ENCODE data around the gene PSMB9. TPM values are rescaled to one million over a fixed set of nuclear protein-coding genes. Genes with fewer than 3 reads are reported as not detected.
A peak's percentile ranks its signal among the peaks of the same experiment; 100 is the strongest.

Gene PSMB9
- total and polyA plus RNA-seq, 2 of the 4 experiments (the other 2 are of a cell fraction): 9.0 to 12.8 TPM

DNA sequence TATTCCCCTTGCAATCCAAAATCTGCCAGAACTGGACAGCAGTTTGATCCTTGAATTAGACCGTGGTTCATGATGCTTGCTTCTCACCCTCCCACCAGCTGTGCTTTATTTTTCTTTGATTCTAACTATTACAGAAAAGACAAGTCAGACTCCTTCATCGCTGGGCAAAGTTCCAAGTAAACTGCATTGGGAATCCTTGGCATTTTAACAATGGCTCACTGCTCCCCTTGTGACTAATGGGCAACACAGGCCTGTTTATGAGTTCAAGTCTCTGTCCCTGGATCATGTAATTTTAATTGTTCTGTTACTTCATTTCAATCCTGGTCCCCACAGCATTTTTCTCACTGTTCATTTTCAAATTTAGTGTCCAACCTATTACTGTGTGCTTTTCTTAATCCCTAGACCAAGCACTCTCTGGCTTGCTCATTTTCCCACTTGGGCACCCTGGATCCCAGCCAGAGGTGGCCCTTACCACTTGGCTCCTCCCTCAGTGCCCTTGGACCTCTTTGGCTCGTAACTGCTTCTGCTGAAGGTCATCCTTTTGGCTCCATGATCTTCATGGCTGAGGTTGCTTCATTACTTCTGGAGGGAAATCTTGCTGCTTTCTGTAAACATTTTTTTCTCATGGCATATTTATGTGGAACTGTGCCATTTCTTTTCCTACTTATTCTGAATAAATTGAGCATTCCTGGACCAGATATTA lies 32.8 kb downstream of the PSMB9 start:
- H2BK20ac ChIP-seq (ENCODE audit: low read depth, low read length): peak overlapping the region; percentile 53; the same call in 1 of the 2 replicates
- H3K9me1 ChIP-seq (ENCODE audit: insufficient read depth, low read length): no peaks in the 10 kb centered on the region
- dilution Hi-C loops (cut with HindIII; ENCODE audit: low sequenced_read_pairs, unreplicated experiment) (no loop called here), in situ Hi-C loops (cut with MboI; ENCODE audit: low sequenced_read_pairs) (no loop called here), intact Hi-C loops (cut with micrococcal nuclease) (loop anchor here (5.0 kb wide), 2 partner anchors 195 to 360 kb away; no protein-coding TSS in a partner anchor)
- WGBS, 2 experiments (ENCODE audit: extremely low coverage in 2 of 2, insufficient read length in 1 of 2): no CpG with 5 or more reads among the region's 3 CpGs
- H2BK5ac ChIP-seq (ENCODE audit: low read depth, low read length, poor library complexity, severe bottlenecking): peak overlapping the region; percentile 43
- H2BK15ac ChIP-seq (ENCODE audit: low read depth, low read length): peak overlapping the region; percentile 47; the same call in 1 of the 3 replicates
- peaks cover 15% of the 10 kb centered on the region for H3K4me1 ChIP-seq (ENCODE audit: control insufficient read depth, insufficient read depth, low read length)
- CTCF ChIA-PET: interaction anchor here (1.0 to 2.2 kb wide), 8 partner anchors 27 to 128 kb away, joined by 3 to 19 read pairs (median 6); partner anchors contain the start of genes HLA-DMA and TAP2
- H2BK120ac ChIP-seq (ENCODE audit: low read depth, low read length): peak overlapping the region; percentile 63
- peak; percentile 89 for DNase-seq
- H3K79me1 ChIP-seq (ENCODE audit: low read depth in 1 of 2, low read length in 2 of 2): no peaks in the 10 kb centered on the region
- H2AFZ ChIP-seq (replicated peaks; ENCODE audit: low read length, poor library complexity): peak overlapping the region; percentile 65
- no peak overlapping the region for H3K4me3 ChIP-seq (ENCODE audit: insufficient read depth, low read depth, low read length)
- 0 out of 2 replicates have a peak overlapping the region, but pooled peaks have one; percentile 37 for H4K5ac ChIP-seq (ENCODE audit: low read depth, low read length)
- H3K56ac ChIP-seq (ENCODE audit: extremely low read depth, insufficient read depth, low read length): peak overlapping the region; percentile 32; the same call in 1 of the 2 replicates
- peak overlapping the region; percentile 78 for H4K91ac ChIP-seq (ENCODE audit: insufficient read depth, low read depth, low read length)
- BruUV-seq (replicated peaks): no TSS peak
- peak overlapping the region; percentile 57; the same call in 1 of the 2 replicates for H3K14ac ChIP-seq (replicated peaks; ENCODE audit: low read depth, low read length)
- peak overlapping the region; percentile 54 for H3K4ac ChIP-seq (ENCODE audit: low read depth, low read length)
- H3K27ac ChIP-seq (ENCODE audit: insufficient read depth, low read length): peak overlapping the region; percentile 71
- H2AK9ac ChIP-seq (replicated peaks; ENCODE audit: low read depth, low read length, poor library complexity): no peak overlapping the region
- H4K20me1 ChIP-seq (ENCODE audit: insufficient read depth, low read length): no peaks in the 10 kb centered on the region
- peak overlapping the region; percentile 51 for H3K4me2 ChIP-seq (ENCODE audit: low read depth, low read length)
- H3K9ac ChIP-seq (ENCODE audit: low read depth, low read length): peak overlapping the region; percentile 19; the same call in 1 of the 2 replicates
- peak overlapping the region; percentile 40; the same call in 1 of the 2 replicates for H2AK5ac ChIP-seq (ENCODE audit: low read depth, low read length)
- no peaks in the 10 kb centered on the region for H3K36me3 ChIP-seq (ENCODE audit: control insufficient read depth, insufficient read depth, low read length)
- peak overlapping the region; percentile 80 for H3K23ac ChIP-seq (ENCODE audit: low read depth, low read length)
- peak overlapping the region; percentile 72 for H3K18ac ChIP-seq (ENCODE audit: low read depth, low read length)
- POLR2A ChIA-PET (ENCODE audit: unreplicated experiment): no interaction called here
- ATAC-seq (ENCODE audit: low read depth): peak; percentile 43
- peak overlapping the region in 1 of 2 experiments; percentile 25; a peak in 1 of 4 replicates for H4K8ac ChIP-seq (ENCODE audit: low read depth in 2 of 2, low read length in 2 of 2)
- TF ChIP-seq CEBPB (IDR thresholded peaks at IDR 0.05; ENCODE audit: low read depth, low read length) (no peak), RAD21 (IDR thresholded peaks at IDR 0.05; ENCODE audit: low read length) (no peak), SMC3 (IDR thresholded peaks at IDR 0.05; ENCODE audit: low read depth, low read length) (no peak; the same call in 1 of the 2 replicates), CHD1 (IDR thresholded peaks at IDR 0.05; ENCODE audit: low read depth, low read length) (no peak), MAFK (IDR thresholded peaks at IDR 0.05; ENCODE audit: low read depth, low read length) (no peak), POLR2A (IDR thresholded peaks at IDR 0.05; ENCODE audit: low read depth, low read length) (no peak), MXI1 (IDR thresholded peaks at IDR 0.05; ENCODE audit: borderline replicate concordance, low read depth, low read length) (no peak), BHLHE40 (IDR thresholded peaks at IDR 0.05; ENCODE audit: low read depth, low read length) (no peak)
- TF ChIP-seq, protein P1, sequence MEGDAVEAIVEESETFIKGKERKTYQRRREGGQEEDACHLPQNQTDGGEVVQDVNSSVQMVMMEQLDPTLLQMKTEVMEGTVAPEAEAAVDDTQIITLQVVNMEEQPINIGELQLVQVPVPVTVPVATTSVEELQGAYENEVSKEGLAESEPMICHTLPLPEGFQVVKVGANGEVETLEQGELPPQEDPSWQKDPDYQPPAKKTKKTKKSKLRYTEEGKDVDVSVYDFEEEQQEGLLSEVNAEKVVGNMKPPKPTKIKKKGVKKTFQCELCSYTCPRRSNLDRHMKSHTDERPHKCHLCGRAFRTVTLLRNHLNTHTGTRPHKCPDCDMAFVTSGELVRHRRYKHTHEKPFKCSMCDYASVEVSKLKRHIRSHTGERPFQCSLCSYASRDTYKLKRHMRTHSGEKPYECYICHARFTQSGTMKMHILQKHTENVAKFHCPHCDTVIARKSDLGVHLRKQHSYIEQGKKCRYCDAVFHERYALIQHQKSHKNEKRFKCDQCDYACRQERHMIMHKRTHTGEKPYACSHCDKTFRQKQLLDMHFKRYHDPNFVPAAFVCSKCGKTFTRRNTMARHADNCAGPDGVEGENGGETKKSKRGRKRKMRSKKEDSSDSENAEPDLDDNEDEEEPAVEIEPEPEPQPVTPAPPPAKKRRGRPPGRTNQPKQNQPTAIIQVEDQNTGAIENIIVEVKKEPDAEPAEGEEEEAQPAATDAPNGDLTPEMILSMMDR (conservative IDR thresholded peaks at IDR 0.05; ENCODE audit: low read depth, low read length): no peak
- TF ChIP-seq, protein P2, sequence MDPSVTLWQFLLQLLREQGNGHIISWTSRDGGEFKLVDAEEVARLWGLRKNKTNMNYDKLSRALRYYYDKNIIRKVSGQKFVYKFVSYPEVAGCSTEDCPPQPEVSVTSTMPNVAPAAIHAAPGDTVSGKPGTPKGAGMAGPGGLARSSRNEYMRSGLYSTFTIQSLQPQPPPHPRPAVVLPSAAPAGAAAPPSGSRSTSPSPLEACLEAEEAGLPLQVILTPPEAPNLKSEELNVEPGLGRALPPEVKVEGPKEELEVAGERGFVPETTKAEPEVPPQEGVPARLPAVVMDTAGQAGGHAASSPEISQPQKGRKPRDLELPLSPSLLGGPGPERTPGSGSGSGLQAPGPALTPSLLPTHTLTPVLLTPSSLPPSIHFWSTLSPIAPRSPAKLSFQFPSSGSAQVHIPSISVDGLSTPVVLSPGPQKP (IDR thresholded peaks at IDR 0.05; ENCODE audit: borderline replicate concordance, low read depth, low read length): no peak
- no peaks in the 10 kb centered on the region for H3K9me3 ChIP-seq (ENCODE audit: control insufficient read depth, insufficient read depth, low read length)
- H3K27me3 ChIP-seq (ENCODE audit: control insufficient read depth, insufficient read depth, low read length): no peaks in the 10 kb centered on the region

All from IMR-90 (cell line).